ENCODE measurements around the gene LOX. TPM values are rescaled to one million over a fixed set of nuclear protein-coding genes. Genes with fewer than 3 reads are reported as not detected.

The LOX gene
- total RNA-seq, 1 donor from 2014 or later: 170 TPM

GRCh38 chr5:122053181-122054109 is 24.6 kb downstream of the LOX start:
- no peak for DNase-seq

- no peak for DNase-seq
Observed at GRCh38 chr5:122051569-122051968, 26.5 kb downstream of the LOX start.

- no peak for DNase-seq
Observed at GRCh38 chr5:122050959-122051358, 27.1 kb downstream of the LOX start.

- no peak for DNase-seq
Observed at GRCh38 chr5:122040636-122041302, 37.3 kb downstream of the LOX start.

GRCh38 chr5:122036326-122036725 is 41.7 kb downstream of the LOX start:
- no peak for DNase-seq

GRCh38 chr5:122035913-122036312 is 42.1 kb downstream of the LOX start:
- no peak for DNase-seq

GRCh38 chr5:122031836-122032235 is 46.2 kb downstream of the LOX start:
- DNase-seq: no peak

GRCh38 chr5:122030251-122030650 is 47.8 kb downstream of the LOX start:
- DNase-seq: no peak

GRCh38 chr5:122029818-122030217 is 48.2 kb downstream of the LOX start:
- no peak for DNase-seq

- DNase-seq: no peak
Observed at GRCh38 chr5:122022966-122023365, 55.1 kb downstream of the LOX start.

GRCh38 chr5:122019919-122020590 is 58.0 kb downstream of the LOX start:
- no peak for DNase-seq

- no peak for DNase-seq
Observed at GRCh38 chr5:122015471-122015870, 62.6 kb downstream of the LOX start.

GRCh38 chr5:122014236-122014935 is 63.7 kb downstream of the LOX start:
- no peak for DNase-seq

Other genes with a start within 250 kb of the LOX start
- not detected for gene FTMT, start 226.4 kb downstream of the LOX start, total RNA-seq
- gene SRFBP1, start 116.3 kb downstream of the LOX start, total RNA-seq: 19.6 TPM
- gene ZNF474, start 51.3 kb upstream of the LOX start, total RNA-seq: 0.79 TPM
- gene SNCAIP, start 234.0 kb upstream of the LOX start, total RNA-seq: 12.5 TPM